Measurements from ENCODE around the gene DTL. TPM values are rescaled to one million over a fixed set of nuclear protein-coding genes. Genes with fewer than 3 reads are reported as not detected.

Gene DTL
- total and polyA plus RNA-seq, 3 experiments from 2014 or later: 0.23 to 86.9 (median 85.0) TPM

DNA sequence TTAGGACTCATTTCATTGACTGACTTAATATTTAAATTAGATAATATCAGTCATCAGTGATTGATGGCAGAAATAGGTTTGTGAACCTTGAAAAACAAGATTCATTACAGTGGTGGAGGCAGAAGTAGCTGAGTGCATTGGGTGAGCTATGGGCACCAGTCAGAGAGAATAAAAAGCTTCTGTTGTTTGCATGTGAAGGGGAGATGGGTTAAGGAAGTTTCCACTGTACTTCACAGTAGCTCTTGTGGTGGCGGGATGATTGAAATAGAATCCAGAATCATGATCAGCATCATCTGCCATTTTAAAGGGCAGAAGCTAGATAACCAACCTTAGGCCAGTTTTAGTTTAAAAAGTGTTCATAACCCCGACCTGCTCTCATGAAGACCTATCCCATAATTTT lies 66.2 kb downstream of the DTL start:
- H3K36me3 ChIP-seq (ENCODE audit: insufficient read depth, low read length): no peaks in the 10 kb centered on the region

DNA sequence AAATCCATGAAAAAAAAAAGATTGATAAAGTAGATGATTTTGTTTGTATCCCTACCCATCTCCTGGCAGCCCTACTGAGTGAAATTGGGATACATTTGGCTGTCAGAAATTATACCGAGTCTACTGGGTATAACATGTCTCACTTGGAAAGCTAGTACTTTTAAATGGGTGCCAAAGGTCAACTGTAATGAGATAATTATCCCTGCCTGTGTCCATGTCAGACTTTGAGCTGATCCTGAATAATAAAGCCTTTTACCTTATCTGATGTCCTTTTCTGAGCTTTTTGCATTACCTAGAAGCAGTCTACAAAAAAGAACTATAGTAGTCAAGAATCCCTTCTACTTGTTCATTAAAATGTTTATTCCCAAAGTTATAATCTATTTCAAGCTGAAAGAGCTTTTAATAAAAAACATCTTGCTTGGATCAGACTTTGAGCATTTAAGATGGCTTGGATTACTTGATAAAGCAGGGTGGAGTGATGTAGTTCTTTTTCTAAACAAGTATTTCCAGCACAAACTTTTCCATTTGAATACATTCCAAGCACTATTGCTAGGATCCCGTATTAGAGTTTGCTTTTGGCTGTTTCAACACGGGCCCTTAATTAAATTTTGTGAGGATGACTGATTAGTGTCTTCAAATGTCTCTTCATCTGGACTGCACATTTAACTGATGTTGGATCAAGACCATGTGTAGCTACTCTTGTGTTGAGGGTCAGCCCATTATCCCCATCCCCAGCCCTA lies 69.2 kb downstream of the DTL start:
- H3K27ac Mint-ChIP-seq: no peak overlapping the region
- H3K4me3 Mint-ChIP-seq: no peak overlapping the region
- CTCF ChIA-PET: no interaction called here
- no peaks in the 10 kb centered on the region for H3K4me1 ChIP-seq (ENCODE audit: insufficient read depth, low read length)
- H3K36me3 Mint-ChIP-seq: peaks cover 0 to 4% (median 2%) of the 10 kb centered on the region in 3 donors
- H3K4me1 Mint-ChIP-seq: peaks cover 2 to 20% (median 6%) of the 10 kb centered on the region in 3 donors
- H3K9me3 ChIP-seq (ENCODE audit: low read length): no peaks in the 10 kb centered on the region
- no peak overlapping the region for H3K27ac ChIP-seq (ENCODE audit: low read depth, low read length)
- H3K4me3 ChIP-seq (ENCODE audit: low read length): no peak overlapping the region
- H3K9me3 Mint-ChIP-seq: no peaks in the 10 kb centered on the region
- no peaks in the 10 kb centered on the region for H3K36me3 ChIP-seq (ENCODE audit: insufficient read depth, low read length)
- POLR2A ChIA-PET: no interaction called here
- H3K27me3 Mint-ChIP-seq: no peaks in the 10 kb centered on the region
- no peak for DNase-seq
- H3K27me3 ChIP-seq (ENCODE audit: insufficient read depth, low read length, poor library complexity, severe bottlenecking): no peaks in the 10 kb centered on the region

More for the DNA sequence above, 66.2 kb downstream of the DTL start:
- H3K4me1 ChIP-seq (ENCODE audit: insufficient read depth, low read length): no peaks in the 10 kb centered on the region
- H3K27ac ChIP-seq (ENCODE audit: low read depth, low read length): no peak overlapping the region
- H3K4me1 Mint-ChIP-seq: peaks cover 0 to 10% (median 0%) of the 10 kb centered on the region in 3 donors
- peaks cover 1 to 23% (median 4%) of the 10 kb centered on the region in 3 donors for H3K36me3 Mint-ChIP-seq
- no peak overlapping the region for H3K4me3 ChIP-seq (ENCODE audit: low read length)
- H3K9me3 ChIP-seq (ENCODE audit: low read length): peaks cover 5% of the 10 kb centered on the region
- peak overlapping the region in 1 of 8 donors; percentile 9 for H3K27ac Mint-ChIP-seq
- DNase-seq: no peak
- no peak overlapping the region for H3K4me3 Mint-ChIP-seq
- H3K27me3 ChIP-seq (ENCODE audit: insufficient read depth, low read length, poor library complexity, severe bottlenecking): no peaks in the 10 kb centered on the region
- H3K9me3 Mint-ChIP-seq: peaks cover 7 to 13% (median 9%) of the 10 kb centered on the region in 5 donors
- POLR2A ChIA-PET: no interaction called here
- no peaks in the 10 kb centered on the region for H3K27me3 Mint-ChIP-seq
- CTCF ChIA-PET: interaction anchor here (1.4 kb wide), 1 partner anchor 39 kb away, joined by 3 read pairs; no protein-coding TSS in a partner anchor

GRCh38 chr1:212106286-212106792 lies 70.8 kb downstream of the DTL start:
- H3K9me3 Mint-ChIP-seq: no peaks in the 10 kb centered on the region
- ChIA-PET POLR2A (no interaction called here), CTCF (no interaction called here)
- H3K4me1 Mint-ChIP-seq: peaks cover 2 to 20% (median 6%) of the 10 kb centered on the region in 3 donors
- H3K36me3 ChIP-seq (ENCODE audit: insufficient read depth, low read length): no peaks in the 10 kb centered on the region
- H3K4me3 Mint-ChIP-seq: no peak overlapping the region
- no peak overlapping the region for H3K27ac ChIP-seq (ENCODE audit: low read depth, low read length)
- no peak for DNase-seq
- H3K27ac Mint-ChIP-seq: no peak overlapping the region
- no peaks in the 10 kb centered on the region for H3K9me3 ChIP-seq (ENCODE audit: low read length)
- no peaks in the 10 kb centered on the region for H3K27me3 Mint-ChIP-seq
- H3K27me3 ChIP-seq (ENCODE audit: insufficient read depth, low read length, poor library complexity, severe bottlenecking): no peaks in the 10 kb centered on the region
- H3K4me1 ChIP-seq (ENCODE audit: insufficient read depth, low read length): no peaks in the 10 kb centered on the region
- no peak overlapping the region for H3K4me3 ChIP-seq (ENCODE audit: low read length)
- H3K36me3 Mint-ChIP-seq: peaks cover 0 to 2% (median under 1%) of the 10 kb centered on the region in 3 donors

DNA sequence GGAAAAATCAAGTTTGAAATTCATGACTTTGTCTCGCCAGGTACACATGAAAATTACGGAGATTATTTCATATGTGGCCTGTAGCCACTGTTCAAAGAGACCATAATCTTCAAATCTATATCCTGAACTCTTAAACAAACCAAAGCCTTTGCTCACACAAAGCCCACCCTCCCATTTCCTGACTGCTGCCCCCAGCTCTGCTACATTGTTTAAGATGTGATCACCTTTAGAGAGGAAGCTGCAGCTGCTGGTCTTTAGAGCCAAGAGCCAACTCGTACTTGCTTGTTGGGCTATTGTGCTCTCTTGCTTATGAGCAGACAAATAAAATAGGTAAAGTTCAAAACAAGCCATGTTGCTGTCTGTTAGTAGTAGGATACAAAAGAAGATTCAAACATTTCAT lies 71.9 kb downstream of the DTL start:
- ChIA-PET CTCF (no interaction called here), POLR2A (no interaction called here)
- Mint-ChIP-seq H3K36me3 (no peaks in the 10 kb centered on the region), H3K27me3 (no peaks in the 10 kb centered on the region), H3K4me1 (peaks cover 2 to 20% (median 6%) of the 10 kb centered on the region in 3 donors), H3K4me3 (peak overlapping the region in 1 of 7 donors; percentile 9), H3K27ac (peak overlapping the region in 1 of 8 donors; percentile 17), H3K9me3 (no peaks in the 10 kb centered on the region)
- Histone ChIP-seq H3K36me3 (ENCODE audit: insufficient read depth, low read length) (no peaks in the 10 kb centered on the region), H3K9me3 (ENCODE audit: low read length) (no peaks in the 10 kb centered on the region), H3K4me1 (ENCODE audit: insufficient read depth, low read length) (no peaks in the 10 kb centered on the region), H3K4me3 (ENCODE audit: low read length) (no peak overlapping the region), H3K27me3 (ENCODE audit: insufficient read depth, low read length, poor library complexity, severe bottlenecking) (no peaks in the 10 kb centered on the region), H3K27ac (ENCODE audit: low read depth, low read length) (no peak overlapping the region)
- DNase-seq: peak in 1 of 5 donors; percentile 8

DNA sequence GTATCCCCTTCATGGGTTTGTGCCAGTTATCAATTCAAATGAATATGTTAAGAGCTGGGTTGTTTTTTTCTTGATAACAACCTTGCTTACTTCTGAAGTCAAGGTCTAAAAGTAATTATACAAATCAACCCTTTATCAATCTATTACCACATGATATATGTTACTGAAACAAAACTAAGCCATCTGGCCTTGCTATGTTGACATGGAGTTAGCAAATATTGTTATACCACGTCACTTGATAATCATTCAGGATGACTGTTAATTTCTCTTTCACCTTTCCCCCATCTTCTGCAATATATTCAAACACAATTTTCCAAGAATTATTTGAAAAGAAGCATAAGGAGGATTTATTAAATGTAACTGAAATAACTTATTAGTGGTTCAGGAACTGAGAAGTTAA lies 72.6 kb downstream of the DTL start:
- Mint-ChIP-seq H3K36me3 (no peaks in the 10 kb centered on the region), H3K27me3 (no peaks in the 10 kb centered on the region), H3K4me3 (no peak overlapping the region), H3K9me3 (no peaks in the 10 kb centered on the region), H3K27ac (no peak overlapping the region), H3K4me1 (peaks cover 2 to 20% (median 6%) of the 10 kb centered on the region in 3 donors)
- POLR2A ChIA-PET: no interaction called here
- H3K4me1 ChIP-seq (ENCODE audit: insufficient read depth, low read length): no peaks in the 10 kb centered on the region
- no peak for DNase-seq
- no peaks in the 10 kb centered on the region for H3K9me3 ChIP-seq (ENCODE audit: low read length)
- no peaks in the 10 kb centered on the region for H3K36me3 ChIP-seq (ENCODE audit: insufficient read depth, low read length)
- no peak overlapping the region for H3K4me3 ChIP-seq (ENCODE audit: low read length)
- no peak overlapping the region for H3K27ac ChIP-seq (ENCODE audit: low read depth, low read length)
- H3K27me3 ChIP-seq (ENCODE audit: insufficient read depth, low read length, poor library complexity, severe bottlenecking): no peaks in the 10 kb centered on the region
- CTCF ChIA-PET: no interaction called here

GRCh38 chr1:212108981-212109380 lies 73.4 kb downstream of the DTL start:
- H3K9me3 ChIP-seq (ENCODE audit: low read length): no peaks in the 10 kb centered on the region
- no peak overlapping the region for H3K27ac ChIP-seq (ENCODE audit: low read depth, low read length)
- H3K36me3 ChIP-seq (ENCODE audit: insufficient read depth, low read length): no peaks in the 10 kb centered on the region
- CTCF ChIA-PET: no interaction called here
- no peak for DNase-seq
- Mint-ChIP-seq H3K4me1 (peaks cover 2 to 15% (median 6%) of the 10 kb centered on the region in 3 donors), H3K36me3 (no peaks in the 10 kb centered on the region), H3K27ac (no peak overlapping the region), H3K4me3 (no peak overlapping the region), H3K9me3 (no peaks in the 10 kb centered on the region), H3K27me3 (no peaks in the 10 kb centered on the region)
- no peak overlapping the region for H3K4me3 ChIP-seq (ENCODE audit: low read length)
- no peaks in the 10 kb centered on the region for H3K27me3 ChIP-seq (ENCODE audit: insufficient read depth, low read length, poor library complexity, severe bottlenecking)
- POLR2A ChIA-PET: no interaction called here
- H3K4me1 ChIP-seq (ENCODE audit: insufficient read depth, low read length): no peaks in the 10 kb centered on the region

DNA sequence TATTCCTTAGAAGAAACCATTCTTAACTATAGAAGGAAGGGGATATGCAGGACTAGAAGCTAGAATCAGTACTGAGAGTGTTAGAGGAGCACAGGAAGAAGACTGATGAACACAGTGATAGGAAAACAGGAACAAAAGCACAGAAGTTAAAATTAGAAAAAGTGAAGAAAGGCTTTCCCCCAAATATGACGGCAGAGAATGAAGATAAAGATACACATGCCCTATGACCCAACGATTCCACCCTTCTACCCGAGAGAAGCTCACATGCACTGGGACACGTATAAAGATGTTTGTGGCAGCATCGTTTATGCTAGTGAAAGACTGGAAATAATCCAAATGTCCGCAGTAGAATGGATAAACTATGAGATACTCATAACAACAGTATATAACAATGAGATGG lies 74.2 kb downstream of the DTL start:
- POLR2A ChIA-PET: no interaction called here
- H3K27ac ChIP-seq (ENCODE audit: low read depth, low read length): no peak overlapping the region
- Mint-ChIP-seq H3K27me3 (no peaks in the 10 kb centered on the region), H3K4me3 (no peak overlapping the region), H3K4me1 (peaks cover 2 to 10% (median 6%) of the 10 kb centered on the region in 3 donors), H3K36me3 (no peaks in the 10 kb centered on the region), H3K27ac (no peak overlapping the region), H3K9me3 (no peaks in the 10 kb centered on the region)
- no peaks in the 10 kb centered on the region for H3K4me1 ChIP-seq (ENCODE audit: insufficient read depth, low read length)
- DNase-seq: no peak
- H3K27me3 ChIP-seq (ENCODE audit: insufficient read depth, low read length, poor library complexity, severe bottlenecking): no peaks in the 10 kb centered on the region
- CTCF ChIA-PET: no interaction called here
- H3K36me3 ChIP-seq (ENCODE audit: insufficient read depth, low read length): no peaks in the 10 kb centered on the region
- no peak overlapping the region for H3K4me3 ChIP-seq (ENCODE audit: low read length)
- no peaks in the 10 kb centered on the region for H3K9me3 ChIP-seq (ENCODE audit: low read length)

DNA sequence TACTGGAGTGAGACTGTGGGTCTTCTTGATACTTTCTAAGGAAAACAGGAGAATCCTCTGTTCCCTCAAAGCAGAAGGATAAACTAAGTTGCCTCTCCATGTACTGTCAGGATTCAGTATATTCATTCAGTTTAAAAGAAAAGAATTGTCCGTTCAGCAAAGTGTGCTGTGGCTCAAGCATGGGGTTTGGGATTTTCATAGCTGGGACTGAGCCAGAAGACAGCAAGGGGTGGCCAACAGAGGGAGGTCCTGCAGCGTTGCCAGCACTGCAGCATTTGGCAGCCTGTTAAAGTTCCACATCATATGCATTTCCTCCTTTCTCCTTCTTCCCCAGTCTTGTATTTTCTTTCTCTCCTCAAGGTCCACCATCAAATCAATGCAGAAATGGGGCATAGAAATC lies 75.1 kb downstream of the DTL start:
- no peak overlapping the region for H3K4me3 ChIP-seq (ENCODE audit: low read length)
- POLR2A ChIA-PET: no interaction called here
- Mint-ChIP-seq H3K27me3 (no peaks in the 10 kb centered on the region), H3K4me1 (peaks cover 2 to 10% (median 6%) of the 10 kb centered on the region in 3 donors), H3K27ac (no peak overlapping the region), H3K36me3 (no peaks in the 10 kb centered on the region), H3K9me3 (no peaks in the 10 kb centered on the region), H3K4me3 (no peak overlapping the region)
- no peaks in the 10 kb centered on the region for H3K27me3 ChIP-seq (ENCODE audit: insufficient read depth, low read length, poor library complexity, severe bottlenecking)
- no peaks in the 10 kb centered on the region for H3K9me3 ChIP-seq (ENCODE audit: low read length)
- no peaks in the 10 kb centered on the region for H3K36me3 ChIP-seq (ENCODE audit: insufficient read depth, low read length)
- H3K4me1 ChIP-seq (ENCODE audit: insufficient read depth, low read length): no peaks in the 10 kb centered on the region
- H3K27ac ChIP-seq (ENCODE audit: low read depth, low read length): no peak overlapping the region
- CTCF ChIA-PET: no interaction called here
- no peak for DNase-seq
